22Rv1 (cell line): ENCODE data around the gene CARD11.

Source experiments
- H3K27ac ChIP-seq: fragments of 450-650 bp; 2 replicates; pipeline ENCODE4 v1.5.1; 2017
- ZFX ChIP-seq: fragments of 450-650 bp; IDR thresholded peaks from 2 replicates; pipeline ENCODE4 v1.6.1; 2017; ENCODE audit warnings: antibody characterized with exemption, borderline replicate concordance
- TF ChIP-seq, protein P1 (sequence below): fragments of 450-650 bp; IDR thresholded peaks from 2 replicates; pipeline ENCODE4 v1.5.1; 2017; ENCODE audit warnings: mild to moderate bottlenecking

The CARD11 gene

DNA sequence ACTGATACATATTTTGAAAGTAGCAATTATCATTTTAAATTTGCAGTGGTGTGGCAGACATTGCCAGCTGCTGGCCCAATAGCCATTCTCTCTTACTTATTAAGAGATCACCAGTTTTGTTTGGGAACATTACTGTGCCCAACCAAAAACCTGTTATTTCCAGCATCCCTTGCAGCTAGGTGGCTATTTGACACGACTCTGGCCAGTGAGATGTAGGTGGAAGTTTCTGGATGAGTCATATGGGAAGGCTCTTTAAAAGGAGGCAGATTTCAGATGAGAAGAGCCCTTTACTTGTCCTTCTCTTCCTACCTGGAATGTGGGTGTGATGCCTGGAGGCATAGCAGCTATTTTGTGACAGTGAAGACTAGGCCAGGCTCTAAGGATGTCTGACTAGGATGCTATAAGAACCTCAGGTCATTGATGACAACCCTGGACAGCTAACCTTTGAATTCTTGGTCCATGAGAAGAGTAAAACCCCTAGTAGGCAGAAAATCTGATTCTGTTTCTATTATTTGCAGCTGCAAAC, 77.9 kb downstream of the CARD11 start:
- H3K27ac ChIP-seq = no peak overlapping the region
- no peak for TF ChIP-seq ZFX
- TF ChIP-seq, protein P1, sequence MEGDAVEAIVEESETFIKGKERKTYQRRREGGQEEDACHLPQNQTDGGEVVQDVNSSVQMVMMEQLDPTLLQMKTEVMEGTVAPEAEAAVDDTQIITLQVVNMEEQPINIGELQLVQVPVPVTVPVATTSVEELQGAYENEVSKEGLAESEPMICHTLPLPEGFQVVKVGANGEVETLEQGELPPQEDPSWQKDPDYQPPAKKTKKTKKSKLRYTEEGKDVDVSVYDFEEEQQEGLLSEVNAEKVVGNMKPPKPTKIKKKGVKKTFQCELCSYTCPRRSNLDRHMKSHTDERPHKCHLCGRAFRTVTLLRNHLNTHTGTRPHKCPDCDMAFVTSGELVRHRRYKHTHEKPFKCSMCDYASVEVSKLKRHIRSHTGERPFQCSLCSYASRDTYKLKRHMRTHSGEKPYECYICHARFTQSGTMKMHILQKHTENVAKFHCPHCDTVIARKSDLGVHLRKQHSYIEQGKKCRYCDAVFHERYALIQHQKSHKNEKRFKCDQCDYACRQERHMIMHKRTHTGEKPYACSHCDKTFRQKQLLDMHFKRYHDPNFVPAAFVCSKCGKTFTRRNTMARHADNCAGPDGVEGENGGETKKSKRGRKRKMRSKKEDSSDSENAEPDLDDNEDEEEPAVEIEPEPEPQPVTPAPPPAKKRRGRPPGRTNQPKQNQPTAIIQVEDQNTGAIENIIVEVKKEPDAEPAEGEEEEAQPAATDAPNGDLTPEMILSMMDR = no peak

DNA sequence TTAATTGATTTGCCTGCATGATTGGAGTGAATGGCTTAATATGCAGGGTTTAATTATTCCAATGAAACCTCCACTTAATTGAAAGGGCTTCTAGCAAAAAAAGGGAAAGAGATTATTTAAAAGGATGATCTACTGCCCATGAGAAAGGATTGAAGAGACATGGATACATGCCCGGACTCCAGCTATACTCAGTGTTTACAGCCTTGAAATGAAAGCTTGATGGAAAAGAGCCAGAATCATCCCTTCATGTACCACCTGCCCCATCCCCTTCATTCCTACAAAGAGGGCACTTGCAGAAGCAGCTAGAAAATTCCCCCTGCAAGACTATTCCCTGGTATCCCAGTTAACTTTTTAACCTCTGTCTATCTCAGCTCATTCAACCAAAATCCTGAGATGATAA, 78.4 kb downstream of the CARD11 start:
- TF ChIP-seq, protein P1 = no peak
- no peak for TF ChIP-seq ZFX
- no peak overlapping the region for H3K27ac ChIP-seq

DNA sequence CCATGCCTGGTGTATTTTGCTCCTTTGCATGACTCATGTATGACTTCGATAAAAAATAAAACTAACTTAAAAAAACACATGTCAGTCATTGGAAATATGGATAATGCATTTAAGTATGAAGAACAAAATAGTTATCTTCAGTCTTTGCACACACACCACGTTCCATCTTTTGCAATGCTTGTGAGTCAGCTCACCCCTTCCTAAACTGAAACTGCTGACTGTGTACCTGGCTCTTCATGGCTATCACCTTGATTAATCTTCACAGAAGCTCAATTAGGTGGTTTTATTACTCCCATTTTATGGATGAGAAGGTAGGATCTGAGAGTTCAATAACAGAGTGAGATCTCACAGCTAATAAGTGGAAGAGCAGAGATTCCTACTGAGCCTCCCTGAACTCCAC, 79.5 kb downstream of the CARD11 start:
- no peak overlapping the region for H3K27ac ChIP-seq
- TF ChIP-seq, protein P1 = no peak
- no peak for TF ChIP-seq ZFX

DNA sequence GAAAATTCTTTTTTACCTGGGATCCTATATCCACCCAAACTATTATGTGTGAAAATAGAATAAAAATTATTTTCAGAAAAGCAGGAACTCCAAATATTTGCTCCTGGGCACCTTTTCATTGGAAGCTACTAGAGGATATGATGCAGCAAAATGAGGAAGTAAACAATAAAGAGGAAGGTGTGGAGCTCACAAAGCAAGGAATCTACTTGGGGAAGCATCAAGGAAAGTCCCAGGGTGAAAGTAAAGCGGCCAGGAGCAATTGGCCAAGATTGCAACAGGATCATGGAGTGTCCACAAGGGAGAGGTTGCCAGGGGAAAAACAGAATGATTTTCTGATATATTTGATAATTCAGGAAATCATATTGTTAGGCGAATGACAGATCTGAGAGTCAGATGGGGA, 80.8 kb downstream of the CARD11 start:
- no peak overlapping the region for H3K27ac ChIP-seq
- TF ChIP-seq ZFX = no peak
- TF ChIP-seq, protein P1 = no peak

DNA sequence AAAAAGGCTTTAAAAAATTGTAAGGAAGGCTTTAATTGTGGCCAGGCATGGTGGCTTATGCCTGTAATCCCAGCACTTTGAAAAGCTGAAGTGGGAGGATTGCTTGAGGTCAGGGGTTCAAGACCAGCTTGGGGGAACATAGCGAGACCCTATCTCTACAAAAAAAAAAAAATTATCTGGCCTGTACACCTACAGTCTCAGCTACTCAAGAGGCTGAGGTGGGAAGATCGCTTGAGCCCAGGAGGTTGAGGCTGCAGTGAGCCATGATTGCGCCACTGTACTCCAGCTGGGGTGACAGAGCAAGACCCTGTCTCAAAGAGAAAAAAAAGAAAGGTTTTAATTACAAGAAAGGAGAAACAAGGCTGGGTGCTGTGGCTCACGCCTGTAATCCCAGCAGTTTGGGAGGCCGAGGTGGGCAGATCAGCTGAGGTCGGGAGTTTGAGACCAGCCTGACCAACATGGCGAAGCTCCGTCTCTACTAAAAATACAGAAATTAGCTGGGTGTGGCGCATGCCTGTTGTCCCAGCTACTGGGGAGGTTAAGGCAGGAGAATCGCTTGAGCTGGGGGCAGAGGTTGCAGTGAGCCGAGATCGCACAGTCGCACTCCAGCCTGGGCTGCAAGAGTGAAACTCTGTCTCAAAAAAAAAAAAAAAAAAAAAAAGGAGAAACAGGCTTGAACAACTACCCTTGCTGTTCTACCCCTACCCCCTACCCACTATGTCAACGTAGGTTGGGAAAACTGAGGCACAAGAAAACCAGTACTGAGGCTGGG, 83.7 kb downstream of the CARD11 start:
- no peak for TF ChIP-seq ZFX
- TF ChIP-seq, protein P1 = no peak
- no peak overlapping the region for H3K27ac ChIP-seq

DNA sequence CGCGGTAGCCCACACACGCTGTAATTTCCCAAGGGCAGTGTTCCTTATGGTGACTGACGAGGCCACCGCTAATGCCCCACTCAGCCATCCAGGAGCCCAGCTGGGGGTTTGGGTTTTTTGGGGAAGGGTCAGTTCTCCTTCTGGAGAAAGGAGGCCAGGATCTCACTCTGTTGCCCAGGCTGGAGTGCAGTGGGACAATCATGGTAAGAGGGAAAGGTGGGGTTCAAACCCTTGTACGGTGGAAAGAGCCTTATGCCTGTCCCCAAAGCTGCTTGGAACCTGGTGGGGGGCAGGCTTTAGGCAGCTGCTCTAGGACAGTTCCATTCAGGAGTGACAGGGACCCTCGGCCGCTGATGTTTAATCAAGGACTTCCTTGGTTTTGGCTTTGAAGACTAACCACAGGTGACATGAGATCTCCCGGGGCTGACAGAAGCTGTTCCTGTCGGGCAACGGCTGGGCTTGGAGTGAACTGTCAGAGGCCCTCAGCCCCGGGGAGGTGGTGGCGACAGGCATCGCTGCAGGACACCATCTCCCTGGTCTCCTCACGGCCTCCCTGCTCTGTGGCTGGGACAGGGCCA, 84.5 kb downstream of the CARD11 start:
- H3K27ac ChIP-seq = no peak overlapping the region

More for the DNA sequence above, 84.5 kb downstream of the CARD11 start:
- no peak for TF ChIP-seq ZFX
- TF ChIP-seq, protein P1 = no peak
